Measurements from ENCODE around the gene ABITRAM. TPM values are rescaled to one million over a fixed set of nuclear protein-coding genes. Genes with fewer than 3 reads are reported as not detected.

ABITRAM gene
- total RNA-seq, 1 experiment from 2014 or later = 13.4 TPM

DNA sequence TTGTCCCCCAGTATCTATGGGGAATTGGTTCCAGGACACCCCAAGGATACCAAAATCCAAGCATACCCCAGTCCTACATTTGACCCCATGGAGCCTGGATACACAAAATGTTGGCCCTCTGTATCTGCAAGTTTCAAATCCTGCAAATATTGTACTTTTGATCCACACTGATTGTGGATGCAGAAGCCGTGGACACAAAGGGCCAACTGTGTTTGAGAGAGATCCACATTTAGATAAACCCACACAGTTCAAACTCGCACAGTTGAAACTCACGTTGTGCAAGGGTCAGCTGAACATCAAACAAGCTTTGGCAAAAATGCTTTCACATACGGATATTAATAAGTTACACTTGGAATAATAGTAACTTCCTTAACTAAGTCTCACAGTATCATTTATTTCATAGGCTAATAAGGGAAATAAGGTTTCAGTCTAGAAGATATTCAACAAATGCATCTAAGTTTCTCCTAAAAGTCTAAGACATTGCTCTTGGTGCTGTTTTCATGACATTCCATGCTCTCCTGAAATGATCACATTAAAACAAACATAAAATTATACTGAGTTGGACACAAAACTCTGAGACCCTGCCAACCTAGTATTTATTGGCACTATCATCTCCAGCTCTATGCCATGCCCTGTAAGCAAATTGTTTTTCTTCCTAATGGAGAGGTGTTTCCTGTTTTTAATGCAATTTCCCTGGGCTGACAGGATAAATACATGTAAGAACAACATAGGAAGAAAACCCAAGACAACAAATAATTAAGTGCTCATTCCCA is 39.8 kb upstream of the ABITRAM start:
- H3K27me3 ChIP-seq (ENCODE audit: insufficient read depth, low read length) = no peaks in the 10 kb centered on the region
- ChIA-PET POLR2A (no interaction called here), CTCF (no interaction called here), RAD21 (ENCODE audit: low non-redundant PET in 1 of 2, low total read pairs in 2 of 2, uncharacterized antibody in 2 of 2, unreplicated experiment in 2 of 2) (no interaction called here)
- H3K4me2 ChIP-seq (ENCODE audit: low read length) = no peak overlapping the region
- no peak overlapping the region for H3K9ac ChIP-seq (ENCODE audit: low read length)
- no peaks in the 10 kb centered on the region for H3K4me1 ChIP-seq (ENCODE audit: control insufficient read depth in 1 of 2, insufficient read depth in 2 of 2, low read length in 2 of 2)
- H3K4me3 ChIP-seq (replicated peaks in 1 of 2; ENCODE audit: low read depth in 1 of 2, low read length in 2 of 2) = no peak overlapping the region
- intact Hi-C loops (cut with micrococcal nuclease) = no loop called here
- H3K9me3 ChIP-seq (ENCODE audit: control insufficient read depth in 1 of 2, insufficient read depth in 1 of 2, low read depth in 1 of 2, low read length in 2 of 2) = no peaks in the 10 kb centered on the region
- H4K20me1 ChIP-seq (ENCODE audit: insufficient read depth) = no peaks in the 10 kb centered on the region
- no peak overlapping the region for H3K27ac ChIP-seq (ENCODE audit: low read depth, low read length)
- no peaks in the 10 kb centered on the region for H3K9me2 ChIP-seq (ENCODE audit: insufficient read depth)
- DNase-seq (ENCODE audit: low read depth, low spot score) (no peak), ATAC-seq (no peak)
- H3K36me3 ChIP-seq (ENCODE audit: control insufficient read depth in 1 of 2, insufficient read depth in 2 of 2, low read length in 2 of 2) = peaks cover 36 to 48% of the 10 kb centered on the region in 2 experiments; a peak in 3 of 4 replicates
- no peaks in the 10 kb centered on the region for H3K79me2 ChIP-seq (ENCODE audit: insufficient read depth, low read length)
- no peak overlapping the region for H2AFZ ChIP-seq (ENCODE audit: low read depth, low read length, poor library complexity, severe bottlenecking)
- TF ChIP-seq, protein P1, sequence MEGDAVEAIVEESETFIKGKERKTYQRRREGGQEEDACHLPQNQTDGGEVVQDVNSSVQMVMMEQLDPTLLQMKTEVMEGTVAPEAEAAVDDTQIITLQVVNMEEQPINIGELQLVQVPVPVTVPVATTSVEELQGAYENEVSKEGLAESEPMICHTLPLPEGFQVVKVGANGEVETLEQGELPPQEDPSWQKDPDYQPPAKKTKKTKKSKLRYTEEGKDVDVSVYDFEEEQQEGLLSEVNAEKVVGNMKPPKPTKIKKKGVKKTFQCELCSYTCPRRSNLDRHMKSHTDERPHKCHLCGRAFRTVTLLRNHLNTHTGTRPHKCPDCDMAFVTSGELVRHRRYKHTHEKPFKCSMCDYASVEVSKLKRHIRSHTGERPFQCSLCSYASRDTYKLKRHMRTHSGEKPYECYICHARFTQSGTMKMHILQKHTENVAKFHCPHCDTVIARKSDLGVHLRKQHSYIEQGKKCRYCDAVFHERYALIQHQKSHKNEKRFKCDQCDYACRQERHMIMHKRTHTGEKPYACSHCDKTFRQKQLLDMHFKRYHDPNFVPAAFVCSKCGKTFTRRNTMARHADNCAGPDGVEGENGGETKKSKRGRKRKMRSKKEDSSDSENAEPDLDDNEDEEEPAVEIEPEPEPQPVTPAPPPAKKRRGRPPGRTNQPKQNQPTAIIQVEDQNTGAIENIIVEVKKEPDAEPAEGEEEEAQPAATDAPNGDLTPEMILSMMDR (IDR thresholded peaks at IDR 0.05 in 2 of 3, conservative IDR thresholded peaks at IDR 0.05 in 1 of 3; ENCODE audit: borderline replicate concordance in 1 of 3, insufficient read depth in 1 of 3, low read depth in 2 of 3, low read length in 2 of 3) = no peak
- TF ChIP-seq EGR1 (IDR thresholded peaks at IDR 0.05; ENCODE audit: low read depth) (no peak), SRF (IDR thresholded peaks at IDR 0.05; ENCODE audit: low read depth) (no peak), YY1 (IDR thresholded peaks at IDR 0.05; ENCODE audit: extremely low read depth, insufficient replicate concordance, low read depth, low read length) (no peak), SP1 (IDR thresholded peaks at IDR 0.05; ENCODE audit: low read depth) (no peak)
- no TSS peak for BruUV-seq (replicated peaks)

All from HCT116 (cell line).